HG03066 (cell line): ENCODE results near the gene C1QTNF12.

ENCODE experiments used
- ATAC-seq: cut with Tn5 transposase; IDR thresholded peaks from one replicate; pipeline ENCODE4 v1.9.1; 2021; ENCODE audit warnings: low read depth; ENCODE audit not compliant: unreplicated experiment

The C1QTNF12 gene

GRCh38 chr1:1242461-1243265, 3.9 kb downstream of the C1QTNF12 start:
- no peak for ATAC-seq

GRCh38 chr1:1241588-1242219, 4.8 kb downstream of the C1QTNF12 start:
- no peak for ATAC-seq

DNA sequence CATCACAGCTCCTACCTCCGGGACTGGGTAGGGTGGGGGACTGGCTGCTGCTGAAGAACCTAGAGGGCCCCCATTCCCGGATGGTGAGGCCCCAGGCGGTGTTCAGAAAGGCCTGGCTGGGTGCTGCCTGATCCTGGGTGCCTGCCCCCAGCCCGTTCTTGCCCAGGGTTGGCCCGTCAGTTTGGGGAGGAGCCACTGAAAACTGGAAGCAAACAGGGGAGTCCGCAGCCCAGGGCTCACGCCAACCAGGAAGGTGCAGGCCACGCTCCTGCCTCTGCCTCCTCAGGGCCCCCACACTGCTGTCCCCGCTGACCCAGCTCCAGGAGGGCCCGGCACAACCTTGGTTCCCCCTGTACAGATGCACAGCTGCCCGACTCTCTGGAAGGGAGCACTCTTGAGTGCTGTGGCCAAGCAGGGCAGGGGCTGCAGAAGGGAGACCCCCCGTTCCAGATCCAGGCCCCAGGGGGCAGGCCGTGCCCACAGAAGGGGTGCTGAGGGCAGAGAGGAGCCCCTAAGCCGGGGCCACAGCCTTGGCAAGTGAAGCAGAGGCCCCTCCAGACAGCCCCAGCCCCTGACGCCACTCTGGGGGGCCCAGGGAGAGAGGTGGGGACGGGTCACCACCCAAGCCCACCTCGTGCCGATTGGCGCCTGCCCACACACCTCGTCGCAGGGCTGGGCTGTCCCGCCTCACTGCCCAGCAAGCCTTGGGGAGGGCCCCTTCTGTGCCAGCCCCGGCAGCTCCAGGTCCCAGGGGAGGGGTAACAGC, 5.5 kb downstream of the C1QTNF12 start:
- no peak for ATAC-seq

DNA sequence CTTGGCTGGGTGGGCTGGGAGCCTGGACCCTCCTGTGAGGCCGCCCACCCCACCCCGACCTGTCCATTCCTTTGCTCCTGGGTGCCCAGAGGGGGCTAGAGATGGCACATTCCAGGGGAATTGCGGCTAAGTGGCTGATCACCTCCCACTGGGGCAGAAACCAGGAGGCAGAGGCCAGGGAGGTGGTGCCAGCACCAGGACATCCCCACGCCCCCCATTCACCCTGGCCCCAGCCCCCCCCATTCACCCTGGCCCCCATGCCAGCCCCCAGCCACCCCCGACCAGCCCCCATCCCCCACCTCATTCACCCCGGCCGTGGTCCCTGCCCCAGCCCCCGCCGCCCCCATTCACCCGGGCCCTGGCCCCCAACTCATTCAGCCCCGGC, 6.2 kb downstream of the C1QTNF12 start:
- ATAC-seq, result no peak

- ATAC-seq, result no peak
Measured at GRCh38 chr1:1239614-1240347, 6.7 kb downstream of the C1QTNF12 start.

DNA sequence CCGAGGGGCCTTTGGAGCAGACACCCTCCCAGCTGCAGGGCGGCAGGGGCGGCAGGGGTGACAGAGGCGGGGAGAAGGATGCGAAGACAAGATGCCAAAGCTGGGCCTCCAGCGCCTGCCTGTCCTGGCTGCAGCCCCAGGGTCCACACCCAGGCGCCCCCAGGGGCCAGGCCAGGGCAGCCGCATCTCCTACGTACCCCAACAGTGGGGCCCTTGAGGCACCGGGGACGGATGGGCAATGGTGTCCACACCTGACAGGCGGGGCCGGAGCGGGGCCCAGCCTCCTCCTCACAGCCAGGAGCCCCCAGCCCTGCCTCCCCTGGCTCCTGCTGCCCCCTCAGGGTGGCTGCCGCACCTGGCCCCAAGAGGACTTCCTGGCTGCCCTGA, 7.3 kb downstream of the C1QTNF12 start:
- ATAC-seq, result no peak

GRCh38 chr1:1238702-1239178, 7.8 kb downstream of the C1QTNF12 start:
- ATAC-seq, result no peak

GRCh38 chr1:1237874-1238701, 8.4 kb downstream of the C1QTNF12 start:
- ATAC-seq, result no peak

DNA sequence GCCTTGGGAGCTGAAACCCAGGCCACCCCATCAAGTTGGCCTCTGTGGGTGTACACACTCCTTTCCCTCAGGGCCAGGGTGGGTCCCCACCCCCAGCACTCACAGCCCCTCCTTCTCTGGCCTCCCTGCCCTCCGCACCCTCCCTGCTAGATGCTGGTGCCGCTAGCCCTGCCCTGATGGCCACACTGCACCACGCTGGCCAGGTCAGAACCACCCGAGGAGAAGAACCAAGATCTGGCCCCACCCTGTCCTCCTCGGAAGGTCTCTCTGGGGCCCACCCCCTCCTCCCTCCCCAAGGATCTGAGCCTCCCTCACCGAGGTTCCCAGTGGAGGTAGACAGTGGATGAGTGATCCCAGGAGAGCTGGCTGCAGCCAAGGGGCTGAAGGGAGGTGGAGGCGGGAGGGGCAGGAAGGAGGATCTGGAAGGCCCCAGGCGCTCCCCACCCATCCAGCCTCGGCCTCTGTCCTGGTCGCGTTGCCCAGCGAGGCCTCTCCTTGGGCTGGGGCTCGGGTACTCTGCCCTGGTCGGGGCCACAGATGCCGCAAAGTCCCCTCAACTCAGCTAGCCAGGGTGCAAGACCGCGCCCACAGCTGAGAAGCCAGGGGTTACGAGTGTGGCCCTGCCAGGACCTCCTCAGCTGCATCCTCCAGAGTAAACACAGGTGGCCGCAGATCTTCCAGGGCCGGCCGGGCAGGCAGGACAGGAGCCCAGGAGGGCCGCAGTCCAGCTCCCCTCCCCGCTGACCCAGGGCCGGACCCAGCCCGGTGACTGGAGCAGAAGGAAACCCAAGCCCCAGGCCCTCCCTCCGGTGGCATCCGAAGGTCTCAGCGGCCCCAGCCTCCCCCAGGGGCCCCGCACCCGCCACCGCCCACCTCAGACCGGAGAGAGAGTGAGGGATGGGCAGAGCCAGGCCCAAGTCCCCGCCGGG, 9.3 kb downstream of the C1QTNF12 start:
- no peak for ATAC-seq

- no peak for ATAC-seq
Measured at GRCh38 chr1:1236176-1236763, 10.3 kb downstream of the C1QTNF12 start.

DNA sequence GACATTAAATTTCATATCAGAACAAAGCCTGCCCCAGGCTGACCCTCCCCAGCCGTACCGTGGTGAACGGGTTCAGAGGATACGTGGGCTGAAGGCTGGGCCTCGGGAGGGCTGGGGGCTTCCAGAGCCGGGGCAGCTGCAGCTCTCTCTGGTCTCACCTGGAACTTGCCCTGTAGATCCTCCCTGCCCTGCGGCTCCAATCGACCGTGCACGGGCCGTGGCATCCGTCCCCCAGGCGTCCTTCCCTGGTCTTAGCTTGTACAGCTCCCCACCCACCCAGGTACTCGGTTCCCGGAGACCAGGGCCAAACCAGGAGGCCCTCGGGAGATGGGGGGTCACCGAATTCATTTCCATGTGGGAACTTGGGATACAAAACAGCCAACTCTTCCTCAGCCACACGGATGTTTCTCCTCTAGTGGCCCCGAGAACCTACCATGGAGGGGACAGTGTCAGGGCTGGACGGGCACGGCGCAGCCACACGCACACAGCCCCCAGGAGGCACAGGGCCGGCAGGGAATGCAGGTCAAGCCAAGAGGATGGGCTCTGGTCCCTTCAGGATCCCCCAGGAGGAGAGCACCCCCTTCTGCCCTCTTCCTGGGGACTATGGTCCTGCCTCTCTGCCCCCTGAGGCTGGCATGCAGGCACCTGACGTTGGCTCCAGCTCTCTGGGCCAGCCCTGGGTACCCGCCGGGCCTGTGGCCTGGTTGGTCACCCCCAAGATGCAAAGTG, 11.3 kb downstream of the C1QTNF12 start:
- no peak for ATAC-seq

GRCh38 chr1:1234180-1234808, 12.2 kb downstream of the C1QTNF12 start:
- no peak for ATAC-seq

DNA sequence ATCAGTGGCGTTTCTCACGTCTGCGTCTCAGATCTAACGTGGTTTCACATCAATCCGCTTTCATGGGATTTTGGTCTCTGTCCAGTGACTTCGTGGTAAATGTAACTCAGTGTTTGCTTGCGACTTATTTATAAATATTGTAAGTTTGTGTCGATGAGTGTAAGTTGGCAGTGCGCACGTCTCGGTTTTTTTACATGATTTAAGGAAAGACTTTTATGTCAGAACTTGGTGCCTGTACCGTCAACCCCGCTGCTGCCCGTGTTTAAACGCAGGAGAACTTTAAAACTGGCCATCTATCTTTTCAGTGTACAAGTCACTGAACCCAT, 13.0 kb downstream of the C1QTNF12 start:
- ATAC-seq, result no peak

GRCh38 chr1:1232796-1233566, 13.5 kb downstream of the C1QTNF12 start:
- ATAC-seq, result no peak

DNA sequence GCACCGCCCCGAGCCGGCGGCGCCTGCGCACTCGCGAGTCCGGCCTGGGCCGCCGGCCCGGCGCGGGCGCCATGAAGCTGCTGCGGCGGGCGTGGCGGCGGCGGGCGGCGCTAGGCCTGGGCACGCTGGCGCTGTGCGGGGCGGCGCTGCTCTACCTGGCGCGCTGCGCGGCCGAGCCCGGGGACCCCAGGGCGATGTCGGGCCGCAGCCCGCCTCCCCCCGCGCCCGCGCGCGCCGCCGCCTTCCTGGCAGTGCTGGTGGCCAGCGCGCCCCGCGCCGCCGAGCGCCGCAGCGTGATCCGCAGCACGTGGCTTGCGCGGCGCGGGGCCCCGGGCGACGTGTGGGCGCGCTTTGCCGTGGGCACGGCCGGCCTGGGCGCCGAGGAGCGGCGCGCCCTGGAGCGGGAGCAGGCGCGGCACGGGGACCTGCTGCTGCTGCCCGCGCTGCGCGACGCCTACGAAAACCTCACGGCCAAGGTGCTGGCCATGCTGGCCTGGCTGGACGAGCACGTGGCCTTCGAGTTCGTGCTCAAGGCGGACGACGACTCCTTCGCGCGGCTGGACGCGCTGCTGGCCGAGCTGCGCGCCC, 14.2 kb downstream of the C1QTNF12 start, which contains the start of gene B3GALT6:
TSS of gene B3GALT6 (plus strand) at position 30 of the 588 bp plus-strand sequence. CDS start at position 72, 42 bp downstream.
- peak; percentile 3 for ATAC-seq
